ENCODE measurements around the gene SLC16A7.

SLC16A7 gene

DNA sequence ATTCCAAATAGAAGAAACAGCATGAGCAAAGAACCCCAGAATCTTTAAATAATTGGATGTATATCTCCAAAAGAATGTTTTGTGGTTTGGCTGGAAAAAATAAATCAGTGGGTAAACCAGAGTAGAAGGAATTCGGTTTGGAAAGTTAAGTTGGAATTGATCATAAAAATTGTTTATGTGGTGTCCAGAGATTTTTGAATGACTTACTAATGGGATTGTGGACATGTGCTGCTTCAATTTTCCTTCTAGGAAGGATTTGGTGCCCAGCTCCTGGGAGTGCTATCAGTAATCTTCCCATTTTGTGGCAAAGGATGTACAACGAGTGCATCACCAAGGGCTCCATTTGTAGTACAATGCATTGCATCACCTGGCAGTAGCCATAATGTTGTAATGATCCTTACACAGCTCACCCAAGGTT is 224.8 kb downstream of the SLC16A7 start:
- DNase-seq (ENCODE audit: low read depth, low spot score), result no peak
- no peak overlapping the region for H3K27ac ChIP-seq

GRCh38 chr12:59823567-59823966 is 227.7 kb downstream of the SLC16A7 start:
- H3K27ac ChIP-seq, result no peak overlapping the region
- no peak for DNase-seq (ENCODE audit: low read depth, low spot score)

DNA sequence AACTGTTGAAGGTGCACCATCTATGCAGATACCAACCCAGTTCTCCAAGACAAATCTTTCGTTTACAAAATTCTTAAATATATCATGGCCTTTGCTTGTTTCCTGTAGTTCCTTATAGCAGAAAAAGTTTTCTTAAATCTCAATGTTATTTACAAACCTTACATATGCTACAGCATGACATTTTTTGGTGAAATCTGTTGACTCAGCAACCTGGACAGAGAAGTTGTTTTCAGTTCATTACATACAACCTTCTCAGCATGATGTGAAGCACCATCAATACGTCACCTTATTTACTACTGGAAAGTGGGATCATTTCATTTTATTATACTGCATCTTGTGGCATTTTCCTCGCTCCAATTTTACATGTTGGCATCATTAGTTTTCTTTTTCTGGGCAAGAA is 231.9 kb downstream of the SLC16A7 start:
- H3K27ac ChIP-seq, result no peak overlapping the region
- no peak for DNase-seq (ENCODE audit: low read depth, low spot score)

DNA sequence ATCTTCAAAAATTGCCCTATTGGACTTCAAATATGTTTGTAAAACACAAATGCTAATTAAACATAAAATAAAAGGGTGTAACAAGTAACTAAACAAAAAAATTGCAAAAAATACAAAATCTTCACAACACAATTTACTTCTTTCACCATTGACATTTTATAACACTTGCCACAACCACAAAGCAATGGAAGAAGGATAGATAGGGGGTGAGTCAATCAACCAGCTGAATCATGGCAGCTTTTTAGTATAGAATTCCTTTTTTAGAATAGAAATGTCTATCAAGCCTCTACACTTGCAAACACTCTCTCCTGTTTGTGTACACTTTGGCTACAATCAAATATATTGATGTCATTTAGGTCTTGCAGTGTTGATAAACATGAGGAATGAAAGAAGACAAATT is 232.7 kb downstream of the SLC16A7 start:
- no peak overlapping the region for H3K27ac ChIP-seq
- no peak for DNase-seq (ENCODE audit: low read depth, low spot score)

DNA sequence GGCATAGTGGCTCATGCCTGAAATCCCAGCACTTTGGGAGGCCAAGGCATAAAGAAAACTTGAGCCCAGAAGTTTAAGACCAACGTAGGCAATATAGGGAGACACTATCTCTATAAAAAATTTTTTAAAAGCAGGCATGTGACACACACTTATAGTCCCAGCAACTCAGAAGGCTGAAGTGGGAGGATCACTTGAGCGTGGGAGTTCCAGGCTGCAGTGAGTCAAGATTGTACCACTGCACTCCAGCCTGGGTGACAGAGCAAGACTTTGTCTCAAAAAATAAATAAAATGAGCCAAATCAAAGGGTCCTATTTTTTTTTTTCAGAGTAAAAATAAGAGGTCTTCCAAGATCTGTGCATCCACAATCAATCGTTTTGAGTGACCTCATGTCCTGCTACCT is 237.6 kb downstream of the SLC16A7 start:
- H3K27ac ChIP-seq, result no peak overlapping the region
- DNase-seq (ENCODE audit: low read depth, low spot score), result no peak

- no peak for DNase-seq (ENCODE audit: low read depth, low spot score)
Observed at GRCh38 chr12:59834659-59835474, 239.0 kb downstream of the SLC16A7 start.

More at GRCh38 chr12:59834659-59835474, 239.0 kb downstream of the SLC16A7 start:
- no peak overlapping the region for H3K27ac ChIP-seq

Data from epithelial cell of prostate (primary cell).